ENCODE measurements around the gene SAV1. TPM values are rescaled to one million over a fixed set of nuclear protein-coding genes. Genes with fewer than 3 reads are reported as not detected.
A peak's percentile ranks its signal among the peaks of the same experiment; 100 is the strongest.

The SAV1 gene
- total and polyA plus RNA-seq, 8 donors, result 11.2 to 58.0 (median 26.0) TPM

DNA sequence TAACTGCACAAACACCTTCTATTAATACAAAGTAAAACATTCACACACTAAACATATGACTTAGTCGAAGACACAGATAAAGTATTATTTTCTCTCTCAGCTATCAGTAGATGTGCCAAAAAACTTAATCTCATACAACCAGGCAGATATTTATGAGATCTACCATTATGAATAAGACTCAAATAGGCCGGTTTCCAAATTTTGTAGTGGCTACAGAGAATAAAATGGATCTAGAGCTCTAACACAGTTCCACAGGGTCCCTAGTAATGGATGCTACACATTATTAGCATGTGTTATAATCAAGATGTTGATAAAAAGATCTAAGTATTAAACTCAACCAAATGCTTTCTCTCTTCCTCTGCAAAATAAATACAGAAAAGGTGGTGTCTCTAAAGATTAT is 10.4 kb downstream of the SAV1 start:
- H3K9me3 ChIP-seq, result no peaks in the 10 kb centered on the region
- intact Hi-C loops (cut with DNase I; ENCODE audit: low total_unique reads), result no loop called here
- no peaks in the 10 kb centered on the region for H3K27me3 ChIP-seq
- peaks cover 0 to 17% (median 7%) of the 10 kb centered on the region in 4 donors for H3K36me3 ChIP-seq
- H3K4me3 ChIP-seq, result no peak overlapping the region
- DNase-seq, result no peak
- TF ChIP-seq POLR2A (IDR thresholded peaks at IDR 0.05), result no peak
- no peak for TF ChIP-seq CTCF (IDR thresholded peaks at IDR 0.05)
- no peak for TF ChIP-seq EP300 (IDR thresholded peaks at IDR 0.05)
- no peak for TF ChIP-seq POLR2AphosphoS5 (IDR thresholded peaks at IDR 0.05)
- peak overlapping the region in 4 of 5 donors; percentile 49 to 71 (median 70) for H3K27ac ChIP-seq
- WGBS, 5 donors, result 12 to 34% (median 15%) methylated on average over 2 of the region's 2 CpGs
- H3K4me1 ChIP-seq, result peaks cover 24 to 69% (median 47%) of the 10 kb centered on the region in 4 donors

DNA sequence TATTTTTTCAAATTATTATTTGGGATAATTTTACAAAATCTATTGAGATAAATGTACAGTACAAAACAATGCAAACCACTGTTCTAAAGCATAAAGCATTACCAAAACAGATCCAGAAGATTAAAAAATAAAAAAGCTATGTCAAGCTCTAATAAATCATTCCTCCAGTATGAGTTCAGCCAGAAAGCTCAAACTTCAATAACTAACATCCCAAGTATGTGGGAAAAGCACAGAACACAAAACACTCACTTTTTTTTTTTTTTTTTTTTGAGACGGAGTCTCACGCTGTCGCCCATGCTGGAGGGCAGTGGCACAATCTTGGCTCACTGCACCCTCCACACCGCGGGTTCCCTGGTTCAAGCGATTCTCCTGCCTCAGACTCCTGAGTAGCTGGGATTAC is 11.3 kb downstream of the SAV1 start:
- peaks cover 24 to 76% (median 51%) of the 10 kb centered on the region in 4 donors for H3K4me1 ChIP-seq
- peak overlapping the region in 1 of 5 donors; percentile 69 for H3K27ac ChIP-seq
- H3K4me3 ChIP-seq, result no peak overlapping the region
- H3K36me3 ChIP-seq, result peaks cover 0 to 17% (median 8%) of the 10 kb centered on the region in 4 donors
- intact Hi-C loops (cut with DNase I; ENCODE audit: low total_unique reads), result no loop called here
- H3K9me3 ChIP-seq, result no peaks in the 10 kb centered on the region
- no peaks in the 10 kb centered on the region for H3K27me3 ChIP-seq
- 85 to 97% (median 94%) methylated on average over 6 of the region's 6 CpGs for WGBS, 5 donors
- DNase-seq, result no peak
- TF ChIP-seq CTCF (IDR thresholded peaks at IDR 0.05), result no peak
- no peak for TF ChIP-seq EP300 (IDR thresholded peaks at IDR 0.05)
- no peak for TF ChIP-seq POLR2AphosphoS5 (IDR thresholded peaks at IDR 0.05)
- no peak for TF ChIP-seq POLR2A (IDR thresholded peaks at IDR 0.05)

- Histone ChIP-seq H3K4me3 (no peak overlapping the region), H3K27me3 (no peaks in the 10 kb centered on the region), H3K27ac (no peak overlapping the region), H3K4me1 (peaks cover 0 to 49% (median 22%) of the 10 kb centered on the region in 4 donors), H3K9me3 (no peaks in the 10 kb centered on the region), H3K36me3 (peaks cover 0 to 7% (median under 1%) of the 10 kb centered on the region in 4 donors)
- no peak for DNase-seq
- intact Hi-C loops (cut with DNase I; ENCODE audit: low total_unique reads), result no loop called here
- TF ChIP-seq POLR2AphosphoS5 (IDR thresholded peaks at IDR 0.05), result no peak
- TF ChIP-seq EP300 (IDR thresholded peaks at IDR 0.05), result no peak
- TF ChIP-seq CTCF (IDR thresholded peaks at IDR 0.05), result no peak
- TF ChIP-seq POLR2A (IDR thresholded peaks at IDR 0.05), result no peak
Observed at GRCh38 chr14:50649691-50650090, 18.4 kb downstream of the SAV1 start.

DNA sequence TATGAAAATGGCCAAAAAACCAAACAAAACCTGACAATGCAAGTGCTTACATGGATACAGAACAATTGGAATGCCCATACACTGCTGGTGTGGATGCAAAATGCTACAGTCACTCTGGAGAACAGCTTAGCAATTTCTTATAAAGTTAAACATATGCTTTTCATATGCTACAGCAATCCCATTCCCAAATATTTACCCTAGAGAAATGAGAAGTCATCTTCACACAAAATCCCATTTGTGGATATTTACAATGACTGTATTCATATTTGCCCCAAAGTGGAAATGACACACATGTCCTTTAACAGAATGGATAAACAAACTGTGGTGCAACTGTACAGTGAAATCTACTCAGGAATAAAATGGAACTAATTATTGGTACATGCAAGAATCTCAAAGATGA is 20.4 kb downstream of the SAV1 start:
- Histone ChIP-seq H3K27me3 (no peaks in the 10 kb centered on the region), H3K36me3 (peaks cover 0 to 22% (median 6%) of the 10 kb centered on the region in 4 donors), H3K4me1 (peaks cover 0 to 33% (median 16%) of the 10 kb centered on the region in 4 donors), H3K4me3 (no peak overlapping the region), H3K9me3 (no peaks in the 10 kb centered on the region), H3K27ac (no peak overlapping the region)
- DNase-seq, result no peak
- intact Hi-C loops (cut with DNase I; ENCODE audit: low total_unique reads), result no loop called here
- TF ChIP-seq EP300 (IDR thresholded peaks at IDR 0.05), result no peak

DNA sequence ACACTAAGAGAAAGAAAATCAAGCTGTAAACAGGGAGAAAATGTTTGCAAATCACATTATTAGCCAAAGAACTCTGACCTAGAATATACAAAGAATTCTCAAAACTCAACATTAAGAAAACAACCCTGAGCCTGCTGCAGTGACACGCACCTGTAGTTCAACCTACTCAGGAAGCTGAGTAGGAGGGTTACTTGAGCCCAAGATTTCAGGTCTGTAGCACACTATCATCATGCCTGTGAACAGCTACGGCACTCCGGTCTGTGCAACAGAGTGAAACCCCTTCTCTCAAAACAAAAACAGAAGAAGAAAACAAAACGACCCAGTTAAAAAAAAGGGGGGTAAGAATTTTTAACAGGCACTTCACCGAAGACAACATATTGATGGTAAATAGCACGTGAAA is 20.8 kb downstream of the SAV1 start:
- no peaks in the 10 kb centered on the region for H3K27me3 ChIP-seq
- WGBS, 5 donors, result 71 to 81% (median 76%) methylated on average over 6 of the region's 6 CpGs
- no peaks in the 10 kb centered on the region for H3K9me3 ChIP-seq
- no peak overlapping the region for H3K4me3 ChIP-seq
- peaks cover 0 to 17% (median 8%) of the 10 kb centered on the region in 4 donors for H3K36me3 ChIP-seq
- no peak overlapping the region for H3K27ac ChIP-seq
- intact Hi-C loops (cut with DNase I; ENCODE audit: low total_unique reads), result no loop called here
- peaks cover 0 to 29% (median 13%) of the 10 kb centered on the region in 4 donors for H3K4me1 ChIP-seq
- no peak for TF ChIP-seq POLR2AphosphoS5 (IDR thresholded peaks at IDR 0.05)
- TF ChIP-seq CTCF (IDR thresholded peaks at IDR 0.05), result no peak
- no peak for TF ChIP-seq EP300 (IDR thresholded peaks at IDR 0.05)
- TF ChIP-seq POLR2A (IDR thresholded peaks at IDR 0.05), result no peak
- no peak for DNase-seq

Data from stomach (tissue), 9 donors.